ENCODE results near the gene OTULINL.

The OTULINL gene

DNA sequence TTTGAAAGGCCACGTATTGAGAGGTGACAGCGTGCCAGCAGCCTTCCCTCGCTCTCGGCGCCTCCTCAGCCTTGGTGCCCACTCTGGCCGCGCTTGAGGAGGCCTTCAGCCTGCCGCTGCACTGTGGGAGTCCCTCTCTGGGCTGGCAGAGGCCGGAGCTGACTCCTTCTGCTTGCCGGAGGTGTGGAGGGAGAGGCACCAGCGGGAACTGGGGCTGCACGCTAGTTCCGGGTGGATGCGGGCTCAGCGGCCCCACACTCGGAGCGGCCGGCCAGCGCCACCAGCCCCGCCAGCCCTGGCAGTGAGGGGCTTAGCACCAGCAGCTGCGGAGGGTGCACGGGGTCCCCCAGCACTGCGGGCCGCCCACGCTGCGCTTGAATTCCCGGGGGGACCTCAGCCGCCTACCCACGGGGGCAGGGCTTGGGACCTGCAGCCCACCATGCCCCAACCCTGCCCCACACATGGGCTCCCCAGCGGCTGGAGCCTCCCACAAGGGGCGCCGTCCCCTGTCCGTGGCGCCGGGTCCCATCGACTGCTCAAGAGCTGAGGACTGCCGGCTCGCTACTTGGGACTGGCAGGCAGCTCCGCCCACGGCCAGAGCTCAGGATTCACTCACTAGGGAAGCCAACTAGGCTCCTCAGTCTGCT lies 4.4 kb upstream of the OTULINL start:
- no peak for DNase-seq

DNA sequence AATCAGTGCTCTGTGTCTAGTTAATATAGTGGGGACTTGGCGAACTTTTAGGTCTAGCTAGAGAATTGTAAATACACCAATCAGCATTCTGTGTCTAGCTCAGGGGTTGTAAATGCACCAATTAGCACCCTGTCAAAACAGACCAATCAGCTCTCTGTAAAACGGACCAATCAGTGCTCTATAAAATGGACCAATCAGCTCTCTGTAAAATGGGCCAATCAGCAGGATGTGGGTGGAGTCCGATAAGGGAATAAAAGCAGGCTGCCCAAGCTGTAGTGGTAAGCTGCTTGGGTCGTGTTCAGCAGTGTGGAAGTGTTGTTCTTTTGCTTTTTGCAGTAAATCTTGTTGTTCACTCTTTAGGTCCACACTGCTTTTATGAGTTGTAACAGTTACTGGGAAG lies 3.6 kb upstream of the OTULINL start:
- DNase-seq = no peak

DNA sequence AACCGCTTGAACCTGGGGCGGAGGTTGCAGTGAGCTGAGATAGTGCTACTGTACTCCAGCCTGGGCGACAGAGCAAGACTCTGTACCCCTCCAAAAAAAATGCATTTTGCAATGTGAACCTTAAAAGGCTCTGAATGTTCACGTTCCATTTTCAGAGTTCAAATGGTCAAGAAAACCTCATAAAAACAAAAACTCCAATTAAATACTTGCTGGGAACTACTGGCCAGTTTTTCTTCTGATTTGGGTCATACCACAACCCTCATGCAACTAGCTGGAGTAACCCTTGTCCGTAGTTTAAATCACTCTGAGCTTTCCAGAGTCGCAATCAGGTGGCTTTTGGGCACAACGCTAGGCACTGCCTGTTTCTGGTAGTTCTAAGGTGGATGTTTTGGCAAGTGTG lies 2.3 kb upstream of the OTULINL start:
- no peak for DNase-seq

DNA sequence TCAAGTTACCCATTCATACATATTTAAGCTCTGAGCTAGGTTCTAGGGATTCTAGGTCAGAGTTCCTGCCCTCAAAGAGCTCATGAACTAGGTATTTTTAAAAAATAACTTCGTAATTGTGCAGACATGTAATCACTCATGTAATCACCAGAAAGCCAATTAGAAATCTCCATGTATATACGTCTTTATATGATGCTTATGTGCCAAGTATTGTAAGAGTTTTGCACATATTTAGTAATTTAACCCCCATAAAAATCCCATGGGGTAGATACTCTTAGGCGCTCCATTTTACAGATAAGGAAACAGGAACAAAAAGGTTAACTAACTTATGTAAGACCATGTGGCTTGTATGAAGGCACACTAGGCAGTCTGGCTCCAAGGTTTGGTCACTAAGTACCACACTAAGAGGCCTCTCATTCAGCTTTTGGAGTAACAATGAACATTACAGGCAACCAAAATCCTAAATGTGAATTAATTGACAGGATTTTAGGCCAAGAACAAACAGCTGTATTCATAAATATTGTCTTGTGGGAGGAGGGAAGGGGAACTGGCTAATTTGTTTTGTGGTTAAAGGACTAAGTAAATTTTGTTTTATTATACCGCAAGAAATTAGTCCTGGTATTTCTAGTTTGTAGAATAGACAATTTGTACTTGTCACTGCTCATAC lies 1.7 kb upstream of the OTULINL start:
- no peak for DNase-seq

DNA sequence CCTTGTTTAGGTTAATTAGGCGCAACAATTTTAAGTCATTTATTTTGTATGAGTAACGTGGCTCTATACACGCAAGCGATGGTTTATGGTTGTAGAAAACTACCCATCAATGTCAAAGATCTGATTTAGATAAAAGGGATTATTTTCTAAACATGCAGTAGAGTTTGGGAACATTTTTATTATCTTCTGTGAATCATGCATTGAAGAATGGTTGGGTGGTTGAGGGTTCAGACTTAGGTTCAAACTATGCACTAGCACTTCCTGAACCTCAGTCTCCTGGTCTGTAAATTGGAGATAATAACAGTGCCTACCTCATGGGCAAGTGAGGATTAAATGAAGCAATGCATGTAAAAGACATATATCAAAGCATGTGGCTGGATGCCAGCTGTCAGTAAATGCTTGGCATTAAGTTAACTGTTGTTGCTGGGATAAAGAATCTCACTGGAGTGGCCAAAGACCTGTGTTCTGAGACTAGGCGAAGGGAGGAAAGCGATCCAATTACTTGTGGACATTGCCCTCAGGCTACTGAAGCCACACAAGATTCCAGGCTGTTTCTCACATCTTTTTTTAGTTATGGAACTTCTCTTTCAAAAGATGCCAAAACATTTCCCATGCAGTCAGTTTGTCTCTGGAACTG lies 1.1 kb upstream of the OTULINL start:
- no peak for DNase-seq

DNA sequence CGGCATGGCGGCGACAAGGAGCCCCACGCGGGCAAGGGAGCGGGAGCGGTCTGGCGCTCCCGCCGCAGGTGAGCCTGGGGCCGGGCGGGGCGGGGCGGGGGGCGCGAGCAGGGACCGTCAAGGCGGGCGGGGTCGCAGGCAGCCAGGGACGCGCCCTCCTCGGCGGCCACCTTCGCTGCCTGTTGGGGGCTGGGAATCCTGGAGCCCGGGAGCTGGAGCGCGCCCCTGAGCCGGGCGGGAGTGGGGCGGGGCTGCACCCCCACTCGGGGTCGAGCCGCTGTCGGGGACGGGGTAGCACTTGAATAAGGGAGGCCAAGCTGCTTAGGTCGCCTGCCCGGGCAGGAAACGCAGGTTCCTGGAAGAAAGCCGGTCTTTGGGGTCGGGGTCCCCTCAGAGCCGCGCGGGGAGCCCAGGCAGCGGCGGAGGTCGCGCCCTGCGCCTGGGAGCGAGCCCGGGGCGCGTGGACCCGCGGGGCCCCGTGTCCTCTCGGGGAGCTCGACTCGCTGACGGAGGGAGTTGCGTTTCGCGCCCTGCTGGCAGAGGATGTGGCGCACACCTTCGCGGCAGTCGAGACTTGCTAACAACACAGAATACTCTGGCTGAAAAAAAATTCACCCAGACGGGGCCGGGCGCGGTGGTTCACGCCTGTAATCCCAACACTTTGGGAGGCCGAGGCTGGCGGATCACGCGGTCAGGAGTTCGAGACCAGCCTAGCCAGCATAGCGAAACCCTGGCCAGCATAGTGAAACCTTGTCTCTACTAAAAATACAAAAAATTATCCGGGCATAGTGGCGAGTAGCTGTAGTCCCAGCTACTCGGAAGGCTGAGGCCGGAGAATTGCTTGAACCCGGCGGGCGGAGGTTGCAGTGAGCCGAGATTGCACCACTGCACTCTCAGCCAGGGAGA lies 552 bp downstream of the OTULINL start:
- peak; percentile 81 for DNase-seq

DNA sequence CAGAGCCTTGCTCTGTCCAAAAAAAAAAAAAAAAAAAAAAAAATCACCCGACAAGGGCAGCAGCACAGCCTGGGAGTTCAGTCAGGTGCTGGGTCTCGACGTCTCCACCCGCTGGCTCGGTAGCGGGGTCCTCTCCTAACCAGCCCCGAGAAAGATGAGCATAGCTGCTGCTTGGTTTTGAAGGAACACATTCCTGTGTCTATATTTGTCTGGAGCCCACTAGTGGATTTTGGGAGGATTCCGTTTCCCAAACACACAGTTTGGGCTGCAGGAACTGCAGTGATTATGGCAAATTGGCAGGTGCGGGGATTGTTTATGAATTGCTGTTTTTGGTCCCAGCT lies 1.2 kb downstream of the OTULINL start:
- no peak for DNase-seq

DNA sequence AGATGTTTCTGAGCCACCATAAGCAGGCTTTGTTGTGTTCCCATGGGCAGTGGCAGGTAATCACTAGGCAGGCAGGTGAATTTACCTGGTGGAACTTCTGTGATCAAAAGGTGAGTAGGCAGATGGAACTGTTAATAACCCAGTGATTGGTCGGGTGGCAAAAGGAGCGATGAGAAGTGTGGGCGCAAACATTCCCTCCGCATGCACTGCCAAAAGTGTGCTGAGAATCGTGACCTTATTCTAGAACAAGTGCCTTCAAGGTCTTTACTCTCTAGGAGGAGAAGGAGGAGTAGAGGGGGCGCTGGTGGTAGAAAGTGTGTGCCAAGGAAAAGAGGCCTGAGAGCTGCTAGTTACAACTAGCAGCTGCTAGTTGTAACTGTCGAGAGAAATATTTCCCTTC lies 3.3 kb downstream of the OTULINL start:
- DNase-seq = no peak

DNA sequence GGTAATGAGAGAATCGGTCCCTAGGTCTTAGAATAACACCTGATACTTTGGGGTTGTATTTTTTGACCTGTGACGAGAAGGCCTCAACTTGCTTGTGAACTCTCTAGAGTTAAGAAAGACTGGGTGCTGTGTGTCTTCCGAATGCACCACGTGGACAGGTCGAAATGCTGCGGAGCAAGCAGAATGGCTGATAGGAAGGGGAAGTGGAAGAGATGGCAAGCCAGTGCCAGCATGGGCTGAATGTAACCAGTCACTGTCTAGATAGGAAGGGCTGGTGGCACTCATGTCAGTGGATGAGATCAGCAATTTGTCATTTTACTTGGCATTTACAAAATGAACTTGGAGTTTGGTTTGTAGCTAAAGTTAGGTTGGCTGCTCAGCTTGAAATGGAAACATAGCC lies 5.6 kb downstream of the OTULINL start:
- no peak for DNase-seq

DNA sequence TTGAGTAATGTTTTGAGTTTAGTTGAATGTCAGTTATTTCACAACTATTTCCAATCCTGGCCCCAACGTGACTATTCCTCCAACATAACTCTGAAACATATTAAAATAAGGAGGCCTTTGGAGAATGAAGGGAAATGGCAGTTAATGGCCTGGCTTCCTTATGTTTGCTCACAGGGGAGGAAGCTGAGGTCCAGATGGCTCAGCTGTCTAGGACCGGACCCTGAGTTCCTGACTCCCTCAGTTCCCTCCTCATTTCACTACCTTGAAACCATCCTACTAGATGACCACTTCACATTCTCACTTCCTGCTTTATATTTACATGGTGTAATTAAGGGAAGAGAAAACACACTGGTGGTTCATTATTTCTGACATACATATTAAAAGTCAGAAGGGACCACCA lies 6.6 kb downstream of the OTULINL start:
- DNase-seq = no peak

DNA sequence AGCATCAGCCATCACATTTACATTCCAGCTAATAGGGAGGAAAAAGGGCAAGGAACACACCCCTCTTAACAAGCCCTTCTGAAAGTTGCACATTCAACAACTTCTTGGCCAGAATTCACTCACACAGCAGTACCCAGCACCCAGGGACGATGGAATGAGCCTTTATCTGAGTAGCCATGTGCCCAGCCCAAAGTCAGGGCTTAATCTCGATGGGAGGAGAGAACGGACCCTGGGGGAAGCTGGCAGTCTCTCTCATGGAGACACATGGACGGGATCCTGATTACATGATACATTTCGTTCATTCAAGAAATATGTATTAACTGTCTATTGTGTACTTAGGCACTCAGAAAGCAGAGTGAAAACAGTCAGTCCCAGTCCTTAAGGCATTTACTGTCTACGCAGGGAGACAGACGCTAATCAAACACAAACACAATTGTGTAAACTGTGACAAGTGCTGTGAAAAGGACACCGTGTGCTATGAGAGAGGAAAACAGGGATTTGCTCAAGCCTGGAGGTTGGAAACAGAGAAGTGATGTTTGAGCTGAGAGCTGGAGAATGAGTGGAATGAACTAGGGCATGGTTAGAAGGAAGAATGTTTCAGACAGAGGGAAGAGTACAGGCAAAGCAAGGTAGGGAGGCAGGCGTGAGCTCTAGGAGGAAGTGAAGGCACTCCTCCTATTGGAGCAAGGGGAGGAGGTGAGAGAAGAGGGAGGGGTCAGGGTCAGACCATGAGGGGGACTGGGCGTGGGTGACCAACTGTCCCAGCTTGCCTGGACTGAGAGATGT lies 7.4 kb downstream of the OTULINL start:
- DNase-seq = no peak

DNA sequence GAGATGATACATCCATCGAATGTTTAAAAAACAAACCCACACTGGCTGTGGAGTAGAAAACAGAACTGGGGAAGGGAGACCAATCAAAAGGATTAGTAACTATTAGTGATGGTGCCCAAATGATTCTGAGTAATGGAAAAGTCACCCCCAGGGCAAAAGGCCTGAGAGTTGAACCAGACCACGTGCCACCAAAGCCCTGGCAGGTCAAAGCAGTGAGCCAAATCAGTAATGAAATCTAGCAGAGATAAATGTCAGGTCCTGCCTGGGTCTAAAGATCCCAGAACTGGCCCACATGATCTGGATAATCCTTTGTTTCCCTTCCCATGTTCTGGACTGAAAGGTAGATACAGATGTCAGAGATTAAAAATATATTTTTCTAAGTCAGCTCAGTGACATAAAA lies 9.4 kb downstream of the OTULINL start:
- DNase-seq = no peak

DNA sequence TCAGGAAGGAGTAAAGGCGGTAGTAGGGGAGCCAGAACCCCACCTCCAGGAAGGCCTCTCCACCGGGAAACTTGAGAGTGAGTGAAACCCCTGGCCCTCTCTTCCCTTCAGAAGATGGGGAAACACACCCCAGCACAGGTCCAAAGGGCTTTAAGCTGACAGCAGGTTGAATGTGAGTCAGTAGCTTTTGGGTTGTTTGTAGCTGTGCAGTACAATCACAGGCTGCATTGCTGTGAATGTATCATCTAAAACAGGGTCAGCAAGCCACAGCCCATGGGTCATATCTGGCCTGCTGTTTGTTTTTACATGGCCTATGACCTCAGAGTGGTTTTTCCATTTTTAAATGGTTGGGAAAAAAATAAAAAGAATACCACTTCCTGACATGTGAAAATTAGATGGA lies 10.0 kb downstream of the OTULINL start:
- DNase-seq = no peak

DNA sequence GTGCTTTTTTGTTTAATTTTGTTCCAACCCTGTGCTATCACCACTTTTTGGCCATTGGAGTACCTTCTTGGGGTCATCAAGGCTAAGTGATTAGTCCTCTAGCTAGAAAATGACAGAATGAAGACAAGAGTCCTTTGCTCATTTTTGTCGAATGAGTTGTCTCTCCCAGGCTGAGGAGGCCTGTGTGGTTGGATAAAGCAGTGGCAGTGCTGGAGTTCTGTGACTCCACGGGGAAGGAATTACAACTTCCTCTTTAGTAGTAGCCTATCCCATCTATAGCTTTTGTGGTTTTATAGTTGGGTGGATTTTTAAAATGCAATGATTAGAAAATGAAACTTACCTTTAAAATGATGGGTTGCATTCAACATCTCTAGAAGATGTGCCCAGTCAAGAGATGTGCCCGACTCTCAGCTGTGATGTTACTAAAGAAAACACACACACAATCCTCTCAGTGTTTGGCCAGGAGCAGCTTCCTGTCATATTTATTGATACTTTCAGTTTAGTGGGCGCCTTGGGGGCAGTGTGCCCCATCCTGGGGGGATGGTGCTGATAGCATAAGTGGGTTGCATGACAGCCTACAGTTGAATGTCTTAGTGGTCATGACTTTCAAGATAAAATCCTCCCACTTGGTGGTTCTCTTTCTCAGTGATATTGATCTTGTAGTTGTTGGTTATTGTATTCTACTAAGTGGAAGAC lies 11.9 kb downstream of the OTULINL start:
- no peak for DNase-seq

DNA sequence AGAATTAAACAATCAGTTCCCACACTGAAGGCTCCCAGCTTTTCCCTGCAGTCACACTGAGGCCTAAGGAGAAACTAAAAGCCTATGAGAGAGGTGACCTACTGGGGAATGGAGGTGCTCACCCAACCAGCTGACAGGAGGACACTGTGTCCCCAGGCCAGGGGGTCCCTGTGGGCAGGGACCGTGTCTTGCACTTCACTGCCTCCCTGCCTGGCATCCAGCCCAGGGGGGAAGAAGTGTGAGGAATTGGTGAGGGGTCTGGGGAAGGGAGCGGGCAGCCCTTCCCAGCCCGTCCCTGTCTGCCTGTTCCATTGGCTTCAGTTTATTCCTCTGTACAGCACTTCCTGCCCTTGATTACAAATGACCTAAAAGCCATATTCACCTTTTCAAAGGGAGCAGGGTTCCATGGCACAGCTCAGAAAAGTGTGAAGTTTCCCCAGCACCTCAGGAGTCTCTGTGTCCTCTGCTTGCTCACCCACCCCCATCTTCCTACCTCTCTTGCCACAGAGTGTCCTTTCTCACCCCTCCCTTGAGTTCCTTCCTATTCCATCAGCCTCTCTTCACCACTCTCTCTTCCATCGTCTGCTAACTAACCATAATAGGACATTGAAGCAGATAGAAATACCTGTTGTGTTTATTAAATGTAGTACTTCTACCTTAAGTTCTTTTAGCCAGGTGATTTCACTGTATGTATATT lies 12.9 kb downstream of the OTULINL start:
- no peak for DNase-seq

DNA sequence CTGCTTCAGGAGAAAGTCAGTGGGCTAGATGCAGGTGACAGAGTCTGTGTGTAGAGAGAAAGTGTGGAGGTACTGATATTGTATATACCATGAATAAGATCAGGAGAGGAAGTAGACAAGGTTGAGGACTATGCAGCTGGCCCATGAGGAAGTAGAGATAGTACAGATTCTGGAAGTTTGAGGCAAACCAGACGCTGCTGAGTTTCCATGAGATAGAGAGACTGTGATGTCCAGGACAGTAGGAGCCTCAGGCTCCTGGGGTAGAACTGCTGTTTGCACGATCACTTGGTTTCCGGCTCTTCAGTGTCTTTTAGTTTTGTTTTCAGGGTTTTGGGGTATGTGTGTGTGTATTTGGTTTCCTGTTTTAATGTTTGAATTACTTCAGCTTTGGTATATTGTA lies 13.6 kb downstream of the OTULINL start:
- DNase-seq = no peak

DNA sequence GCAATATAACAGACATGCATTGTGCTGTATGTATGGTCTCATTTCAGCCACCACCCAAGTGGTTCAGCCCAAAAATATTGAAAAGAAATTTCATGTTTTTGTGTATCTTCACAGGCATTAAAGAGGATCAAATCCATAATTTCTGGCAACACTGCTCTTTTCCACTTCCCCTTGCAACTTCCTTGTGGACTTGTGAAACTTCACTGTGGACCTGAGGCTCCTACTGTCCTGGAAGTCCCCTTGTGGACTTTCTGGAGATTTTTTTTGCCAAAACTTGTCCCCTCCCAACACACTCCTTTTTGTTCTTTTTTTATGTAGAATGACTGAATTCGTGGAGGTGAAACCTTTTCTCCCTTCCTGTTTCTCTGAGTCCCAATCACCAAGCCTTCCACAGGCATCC lies 14.3 kb downstream of the OTULINL start:
- DNase-seq = no peak

DNA sequence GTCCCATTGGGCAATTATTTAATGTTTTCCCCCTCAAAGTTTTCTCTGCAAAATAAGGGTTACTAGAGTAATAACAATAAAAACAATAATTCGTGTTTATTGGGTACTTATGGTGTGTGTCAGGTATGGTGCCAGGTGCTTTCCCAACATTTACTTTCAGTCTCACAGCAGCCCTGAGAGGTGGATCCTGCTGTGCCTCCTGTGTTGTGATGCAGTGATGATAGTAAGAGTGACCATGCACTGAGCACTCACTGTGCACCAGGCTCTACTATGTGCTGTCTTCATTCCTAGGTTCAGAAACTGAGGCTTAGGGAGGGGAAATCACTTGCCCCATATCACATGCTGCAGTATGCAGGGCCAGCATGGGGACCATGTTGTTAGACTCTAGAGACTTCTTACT lies 15.5 kb downstream of the OTULINL start:
- DNase-seq = no peak

DNA sequence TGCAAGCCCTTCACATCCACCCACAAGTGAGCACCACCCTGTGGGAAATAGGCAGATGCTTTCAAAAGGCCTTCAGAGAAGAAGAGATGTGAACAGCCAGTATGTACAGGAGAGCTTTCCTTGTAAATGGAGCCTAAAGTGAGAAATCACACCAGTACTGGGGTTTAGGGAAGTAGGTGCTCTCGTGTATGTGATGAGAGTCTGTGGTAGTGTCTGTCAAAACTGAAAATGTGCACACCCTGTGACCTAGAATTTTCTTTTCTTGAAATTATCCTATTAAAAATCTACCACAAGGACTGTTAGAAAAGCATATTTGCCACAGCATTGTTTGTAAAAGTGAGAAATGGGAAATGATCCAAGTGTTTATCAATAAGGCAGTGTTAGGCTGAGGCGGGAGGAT lies 16.6 kb downstream of the OTULINL start:
- DNase-seq = no peak

DNA sequence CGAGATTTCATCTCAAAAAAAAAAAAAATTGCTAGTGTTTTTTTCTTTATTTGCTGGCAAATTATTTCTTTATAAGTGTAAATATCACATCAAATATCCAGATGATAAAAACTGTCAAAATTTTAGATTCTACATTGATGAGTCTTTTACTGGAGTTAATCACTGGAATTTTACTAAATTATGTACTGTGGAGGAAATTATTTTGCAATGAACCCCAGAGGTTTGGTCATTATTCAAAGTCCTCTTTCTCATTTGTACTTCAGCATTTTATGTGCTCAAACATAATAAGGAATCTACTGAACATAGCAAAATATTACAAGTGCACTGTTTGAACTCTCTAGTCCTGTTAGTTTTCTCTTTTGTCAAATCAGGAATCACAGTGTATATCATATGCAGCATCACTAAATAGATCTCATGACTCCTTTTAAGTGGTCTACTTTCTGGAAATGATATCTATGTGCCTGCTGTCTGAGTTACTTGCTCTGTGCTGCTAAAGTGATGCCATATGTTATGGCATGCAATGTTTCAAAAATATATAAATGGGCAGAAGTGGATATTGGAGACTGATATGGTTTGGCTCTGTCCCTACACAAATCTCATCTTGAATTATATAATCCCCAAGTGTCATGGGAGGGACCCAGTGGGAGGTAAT lies 18.0 kb downstream of the OTULINL start:
- DNase-seq = no peak

DNA sequence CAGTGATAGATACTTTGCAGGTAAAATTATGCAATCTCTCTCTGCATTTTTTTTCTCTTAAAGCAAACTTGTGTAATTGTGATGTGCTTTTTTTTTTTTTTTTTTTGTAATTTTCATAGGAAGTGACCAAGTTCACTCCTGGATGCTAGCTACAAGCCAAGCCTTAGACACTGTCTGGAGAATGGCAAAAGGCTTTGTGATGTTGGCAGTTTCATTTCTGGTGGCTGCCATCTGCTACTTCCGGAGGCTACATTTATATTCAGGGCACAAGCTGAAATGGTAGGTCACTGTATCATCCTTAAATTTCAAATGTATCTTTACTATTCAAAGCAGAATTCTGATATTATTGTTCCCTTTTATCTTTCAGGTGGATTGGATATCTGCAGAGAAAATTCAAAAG lies 19.3 kb downstream of the OTULINL start:
- no peak for DNase-seq
